Measurements from ENCODE around the gene ETV3L. TPM values are rescaled to one million over a fixed set of nuclear protein-coding genes. Genes with fewer than 3 reads are reported as not detected.

ETV3L gene
- under 1 TPM in 2 of 4 donors, not detected in 2; 0.03 to 0.08 TPM for polyA plus RNA-seq (ENCODE audit: insufficient read length in 4 of 4)

GRCh38 chr1:157099633-157100009 is at the start of gene ETV3L:
ETV3L (minus strand) TSS chr1:157099808; CDS start chr1:157099523, 285 bp downstream.
- no peak for DNase-seq (ENCODE audit: low read depth in 4 of 4, low spot score in 3 of 4)

GRCh38 chr1:157147906-157148700 is 48.5 kb upstream of the ETV3L start:
- no peak for DNase-seq (ENCODE audit: low read depth in 4 of 4, low spot score in 3 of 4)

GRCh38 chr1:157147037-157147436 is 47.4 kb upstream of the ETV3L start:
- DNase-seq (ENCODE audit: low read depth in 4 of 4, low spot score in 3 of 4) = no peak

- DNase-seq (ENCODE audit: low read depth in 4 of 4, low spot score in 3 of 4) = no peak
Observed at GRCh38 chr1:157146244-157146643, 46.6 kb upstream of the ETV3L start.

GRCh38 chr1:157145076-157145475 is 45.5 kb upstream of the ETV3L start:
- DNase-seq (ENCODE audit: low read depth in 4 of 4, low spot score in 3 of 4) = no peak

- no peak for DNase-seq (ENCODE audit: low read depth in 4 of 4, low spot score in 3 of 4)
Observed at GRCh38 chr1:157144509-157144908, 44.9 kb upstream of the ETV3L start.

- DNase-seq (ENCODE audit: low read depth in 4 of 4, low spot score in 3 of 4) = no peak
Observed at GRCh38 chr1:157142765-157143423, 43.3 kb upstream of the ETV3L start.

GRCh38 chr1:157142201-157142600 is 42.6 kb upstream of the ETV3L start:
- DNase-seq (ENCODE audit: low read depth in 4 of 4, low spot score in 3 of 4) = no peak

- no peak for DNase-seq (ENCODE audit: low read depth in 4 of 4, low spot score in 3 of 4)
Observed at GRCh38 chr1:157141212-157141855, 41.7 kb upstream of the ETV3L start.

GRCh38 chr1:157140063-157140588 is 40.5 kb upstream of the ETV3L start:
- DNase-seq (ENCODE audit: low read depth in 4 of 4, low spot score in 3 of 4) = no peak

GRCh38 chr1:157139052-157139715 is 39.6 kb upstream of the ETV3L start:
- DNase-seq (ENCODE audit: low read depth in 4 of 4, low spot score in 3 of 4) = no peak

GRCh38 chr1:157138220-157139051 is 38.8 kb upstream of the ETV3L start, which contains the start of gene ETV3:
ETV3 (minus strand) TSS chr1:157138395; CDS start chr1:157136352, 2,043 bp downstream.
- peak; percentile 81 to 90 (median 84) for DNase-seq (ENCODE audit: low read depth in 4 of 4, low spot score in 3 of 4)

GRCh38 chr1:157137408-157138219 is 38.0 kb upstream of the ETV3L start:
- no peak for DNase-seq (ENCODE audit: low read depth in 4 of 4, low spot score in 3 of 4)

- no peak for DNase-seq (ENCODE audit: low read depth in 4 of 4, low spot score in 3 of 4)
Observed at GRCh38 chr1:157137046-157137407, 37.4 kb upstream of the ETV3L start.

- DNase-seq (ENCODE audit: low read depth in 4 of 4, low spot score in 3 of 4) = no peak
Observed at GRCh38 chr1:157136133-157136532, 36.5 kb upstream of the ETV3L start.

GRCh38 chr1:157135646-157136045 is 36.0 kb upstream of the ETV3L start:
- DNase-seq (ENCODE audit: low read depth in 4 of 4, low spot score in 3 of 4) = no peak

GRCh38 chr1:157135070-157135469 is 35.5 kb upstream of the ETV3L start:
- DNase-seq (ENCODE audit: low read depth in 4 of 4, low spot score in 3 of 4) = no peak

GRCh38 chr1:157134442-157134841 is 34.8 kb upstream of the ETV3L start:
- DNase-seq (ENCODE audit: low read depth in 4 of 4, low spot score in 3 of 4) = no peak

GRCh38 chr1:157133426-157133825 is 33.8 kb upstream of the ETV3L start:
- DNase-seq (ENCODE audit: low read depth in 4 of 4, low spot score in 3 of 4) = no peak
